ENCODE data around the gene FILIP1.

DNA sequence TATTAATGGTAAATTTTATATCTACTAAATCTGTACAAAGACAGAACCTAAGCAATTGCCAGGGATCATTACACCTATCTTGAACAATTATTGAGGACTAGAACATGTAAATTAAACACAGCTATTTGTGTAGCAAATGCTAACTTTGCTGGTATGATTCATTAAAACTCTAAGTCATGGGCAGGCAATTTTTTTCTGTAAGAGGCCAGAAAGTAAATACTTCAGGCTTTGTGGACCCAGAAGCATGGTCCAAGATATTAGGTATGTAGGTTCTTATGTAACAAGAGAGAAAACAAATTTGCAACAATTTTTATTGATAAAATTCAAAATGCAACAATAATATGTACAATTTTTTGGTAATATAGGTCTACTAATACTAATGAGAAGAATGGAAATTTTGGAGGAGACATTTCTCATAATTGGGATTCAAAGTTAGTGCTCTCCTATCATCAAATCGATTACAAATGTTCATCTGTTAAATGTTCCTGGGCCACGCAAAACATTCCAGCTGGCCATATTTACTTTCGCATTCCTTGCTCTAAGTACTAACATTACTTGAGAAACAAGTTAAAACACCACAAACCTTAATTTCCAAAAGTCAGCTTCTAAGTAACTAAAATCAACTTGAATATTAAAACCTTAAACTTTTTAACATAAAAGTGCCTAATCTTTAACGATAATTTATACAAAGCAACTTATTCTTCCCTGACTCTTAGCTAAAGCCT is 213.3 kb downstream of the FILIP1 start:
- TF ChIP-seq POLR2AphosphoS5 (IDR thresholded peaks at IDR 0.05; ENCODE audit: low read depth, low read length) (no peak), TAF1 (IDR thresholded peaks at IDR 0.05; ENCODE audit: borderline replicate concordance, insufficient read depth, low read length) (no peak), SIN3A (IDR thresholded peaks at IDR 0.05; ENCODE audit: borderline replicate concordance, insufficient read depth, low read length) (no peak)
- TF ChIP-seq, protein P1, sequence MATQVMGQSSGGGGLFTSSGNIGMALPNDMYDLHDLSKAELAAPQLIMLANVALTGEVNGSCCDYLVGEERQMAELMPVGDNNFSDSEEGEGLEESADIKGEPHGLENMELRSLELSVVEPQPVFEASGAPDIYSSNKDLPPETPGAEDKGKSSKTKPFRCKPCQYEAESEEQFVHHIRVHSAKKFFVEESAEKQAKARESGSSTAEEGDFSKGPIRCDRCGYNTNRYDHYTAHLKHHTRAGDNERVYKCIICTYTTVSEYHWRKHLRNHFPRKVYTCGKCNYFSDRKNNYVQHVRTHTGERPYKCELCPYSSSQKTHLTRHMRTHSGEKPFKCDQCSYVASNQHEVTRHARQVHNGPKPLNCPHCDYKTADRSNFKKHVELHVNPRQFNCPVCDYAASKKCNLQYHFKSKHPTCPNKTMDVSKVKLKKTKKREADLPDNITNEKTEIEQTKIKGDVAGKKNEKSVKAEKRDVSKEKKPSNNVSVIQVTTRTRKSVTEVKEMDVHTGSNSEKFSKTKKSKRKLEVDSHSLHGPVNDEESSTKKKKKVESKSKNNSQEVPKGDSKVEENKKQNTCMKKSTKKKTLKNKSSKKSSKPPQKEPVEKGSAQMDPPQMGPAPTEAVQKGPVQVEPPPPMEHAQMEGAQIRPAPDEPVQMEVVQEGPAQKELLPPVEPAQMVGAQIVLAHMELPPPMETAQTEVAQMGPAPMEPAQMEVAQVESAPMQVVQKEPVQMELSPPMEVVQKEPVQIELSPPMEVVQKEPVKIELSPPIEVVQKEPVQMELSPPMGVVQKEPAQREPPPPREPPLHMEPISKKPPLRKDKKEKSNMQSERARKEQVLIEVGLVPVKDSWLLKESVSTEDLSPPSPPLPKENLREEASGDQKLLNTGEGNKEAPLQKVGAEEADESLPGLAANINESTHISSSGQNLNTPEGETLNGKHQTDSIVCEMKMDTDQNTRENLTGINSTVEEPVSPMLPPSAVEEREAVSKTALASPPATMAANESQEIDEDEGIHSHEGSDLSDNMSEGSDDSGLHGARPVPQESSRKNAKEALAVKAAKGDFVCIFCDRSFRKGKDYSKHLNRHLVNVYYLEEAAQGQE (IDR thresholded peaks at IDR 0.05; ENCODE audit: insufficient read depth in 1 of 2, low read depth in 2 of 2, low read length in 2 of 2): no peak

Data from PFSK-1 (cell line).